HG02938 (cell line): ENCODE results near the gene PPP3CA.
A peak's percentile ranks its signal among the peaks of the same experiment; 100 is the strongest.
"Not testable (repeated sequence)": the region's sequence is repeated elsewhere in the genome, so short reads cannot be mapped to it uniquely, and the experiment has no call there.

Source experiments
- ATAC-seq: cut with Tn5 transposase; IDR thresholded peaks from one replicate; pipeline ENCODE4 v1.9.1; 2021; ENCODE audit warnings: mild to moderate bottlenecking, moderate library complexity; ENCODE audit not compliant: unreplicated experiment

The PPP3CA gene

GRCh38 chr4:101020956-101021355, 326.4 kb downstream of the PPP3CA start:
- ATAC-seq: peak; percentile 59

GRCh38 chr4:101019941-101020401, 327.4 kb downstream of the PPP3CA start:
- peak; percentile 57 for ATAC-seq

GRCh38 chr4:101019313-101019712, 328.0 kb downstream of the PPP3CA start:
- ATAC-seq: no peak

- ATAC-seq: peak; percentile 58
These were observed 328.5 kb downstream of the PPP3CA start for GRCh38 chr4:101018836-101019235.

DNA sequence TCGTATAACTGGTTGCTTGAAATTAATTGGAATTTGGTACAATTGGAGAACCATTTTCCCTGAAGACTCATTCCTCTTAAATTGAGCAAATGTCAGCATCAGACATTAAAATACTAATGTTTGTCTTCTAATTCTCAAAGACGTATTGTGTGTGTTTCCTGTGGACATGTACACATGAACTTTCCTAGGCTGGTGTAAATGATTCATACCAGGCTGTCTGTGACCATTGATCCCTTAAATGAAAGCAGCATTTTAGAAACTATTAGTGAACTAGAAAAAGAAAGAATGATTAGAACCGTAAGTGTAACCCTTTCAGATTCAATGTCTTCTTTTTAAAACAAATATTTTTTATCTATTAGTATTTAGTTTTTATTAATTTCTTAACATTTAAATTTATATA, 332.9 kb downstream of the PPP3CA start:
- peak; percentile 39 for ATAC-seq

- ATAC-seq: no peak
These were observed 336.3 kb downstream of the PPP3CA start for GRCh38 chr4:101010987-101011386.

DNA sequence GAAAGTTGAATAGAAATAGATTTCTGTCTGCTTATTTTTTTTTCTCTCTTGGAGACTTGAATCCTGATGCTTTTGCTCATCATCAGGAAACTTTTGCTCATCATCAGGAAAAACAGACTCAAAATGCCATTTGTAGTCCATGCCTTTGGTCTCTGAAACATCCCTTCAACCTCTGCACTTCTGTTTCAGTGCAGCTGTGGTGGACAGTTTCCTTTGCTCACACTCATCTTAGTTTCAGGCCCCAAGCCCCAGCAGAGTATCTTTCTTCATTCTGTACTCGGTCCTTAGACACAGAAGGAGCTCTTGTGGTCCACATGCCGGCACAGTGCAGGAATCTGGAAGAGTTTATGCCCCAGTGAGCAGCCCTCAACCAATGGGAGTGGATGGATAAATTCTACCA, 337.9 kb downstream of the PPP3CA start:
- peak; percentile 69 for ATAC-seq

GRCh38 chr4:101008503-101008902, 338.8 kb downstream of the PPP3CA start:
- ATAC-seq: no peak

- peak; percentile 60 for ATAC-seq
These were observed 341.7 kb downstream of the PPP3CA start for GRCh38 chr4:101005659-101006058.

DNA sequence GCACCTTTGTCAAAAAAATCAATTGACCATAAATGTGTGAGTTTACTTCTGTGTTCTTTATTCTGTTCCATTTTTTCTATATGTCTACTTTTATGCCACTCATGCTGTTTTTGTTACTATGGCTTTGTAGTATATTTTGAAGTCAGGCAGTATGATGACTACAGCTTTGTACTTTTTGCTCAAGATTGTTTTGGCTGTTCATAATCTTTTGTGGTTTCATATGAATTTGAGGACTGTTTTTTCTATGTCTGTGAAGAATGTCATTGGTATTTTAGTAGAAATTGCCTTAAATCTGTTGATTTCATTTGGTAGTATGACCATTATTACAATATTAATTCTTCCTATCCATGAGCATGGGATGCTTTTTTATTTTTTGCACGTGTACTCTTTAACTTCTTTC, 346.8 kb downstream of the PPP3CA start:
- ATAC-seq: no peak

- no peak for ATAC-seq
These were observed 351.7 kb downstream of the PPP3CA start for GRCh38 chr4:100995671-100996070.

DNA sequence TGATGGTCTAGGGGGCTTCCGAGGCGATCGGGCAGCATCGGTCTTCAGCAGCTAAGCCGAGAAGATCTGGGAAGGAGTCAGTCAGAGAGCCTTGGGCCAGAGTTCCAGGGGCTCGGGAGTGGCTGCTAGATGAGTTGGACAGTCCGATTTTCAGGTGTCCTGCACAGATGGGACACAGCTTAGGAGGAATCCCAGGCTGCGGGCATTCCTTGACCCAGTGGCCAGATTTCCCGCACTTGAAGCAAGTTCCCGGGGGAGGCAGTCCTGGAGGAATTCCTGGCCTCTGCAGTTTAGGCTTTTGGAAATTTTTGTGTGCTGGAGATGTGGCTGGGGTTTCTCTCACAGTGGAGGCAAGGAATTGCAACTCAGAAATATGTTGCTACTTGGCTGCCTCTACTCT, 352.3 kb downstream of the PPP3CA start:
- not testable (repeated sequence) for ATAC-seq

DNA sequence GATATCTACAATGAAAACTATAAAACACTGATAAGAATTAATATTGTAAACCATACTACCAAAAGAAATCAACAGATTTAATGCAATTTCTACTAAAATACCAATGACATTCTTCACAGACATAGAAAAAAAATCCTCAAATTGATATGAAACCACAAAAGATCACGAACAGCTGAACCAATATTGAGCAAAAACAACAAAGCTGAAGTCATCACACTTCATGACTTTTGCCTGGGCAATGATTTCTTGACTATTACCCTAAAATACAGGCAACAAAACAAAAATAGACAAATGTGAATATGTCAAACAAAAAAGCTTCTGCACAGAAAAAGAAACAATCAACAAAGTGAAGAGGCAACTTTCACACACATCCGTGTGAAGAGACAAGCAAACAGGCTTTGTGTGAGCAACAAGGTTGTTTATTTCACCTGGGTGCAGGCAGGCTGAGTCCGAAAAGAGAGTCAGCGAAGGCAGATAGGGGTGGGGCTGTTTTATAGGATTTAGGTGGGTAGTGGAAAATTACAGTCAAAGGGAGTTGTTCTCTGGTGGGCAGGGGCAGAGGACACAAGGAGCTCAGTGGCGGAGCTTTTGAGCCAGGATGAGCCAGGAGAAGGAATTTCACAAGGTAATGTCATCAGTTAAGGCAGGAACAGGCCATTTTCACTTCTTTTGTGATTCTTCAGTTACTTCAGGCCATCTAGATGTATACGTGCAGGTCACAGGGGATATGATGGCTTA, 355.8 kb downstream of the PPP3CA start:
- ATAC-seq: not testable (repeated sequence)

- ATAC-seq: no peak
These were observed 357.9 kb downstream of the PPP3CA start for GRCh38 chr4:100989401-100989800.

DNA sequence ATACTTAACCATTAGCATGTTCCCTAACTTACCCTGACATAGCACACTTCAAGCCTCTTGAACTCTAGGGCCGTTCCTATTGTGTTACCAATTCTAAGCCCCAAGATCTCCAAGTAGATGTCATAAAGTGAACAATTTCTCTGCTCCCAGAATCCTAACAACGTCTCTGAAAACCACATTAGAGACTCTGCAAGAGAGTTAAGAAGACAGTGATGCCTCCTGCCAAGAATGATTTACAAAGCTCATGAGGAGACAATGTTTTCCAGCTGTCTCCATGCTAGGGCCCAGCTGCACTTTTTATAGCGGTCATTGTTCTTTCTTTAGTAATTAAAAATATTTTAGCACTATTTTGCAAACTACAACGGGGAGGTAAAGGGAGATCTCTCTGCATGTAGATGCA, 358.4 kb downstream of the PPP3CA start:
- ATAC-seq: no peak

- ATAC-seq: no peak
These were observed 360.9 kb downstream of the PPP3CA start for GRCh38 chr4:100986360-100986868.

- no peak for ATAC-seq
These were observed 361.8 kb downstream of the PPP3CA start for GRCh38 chr4:100985576-100985975.

DNA sequence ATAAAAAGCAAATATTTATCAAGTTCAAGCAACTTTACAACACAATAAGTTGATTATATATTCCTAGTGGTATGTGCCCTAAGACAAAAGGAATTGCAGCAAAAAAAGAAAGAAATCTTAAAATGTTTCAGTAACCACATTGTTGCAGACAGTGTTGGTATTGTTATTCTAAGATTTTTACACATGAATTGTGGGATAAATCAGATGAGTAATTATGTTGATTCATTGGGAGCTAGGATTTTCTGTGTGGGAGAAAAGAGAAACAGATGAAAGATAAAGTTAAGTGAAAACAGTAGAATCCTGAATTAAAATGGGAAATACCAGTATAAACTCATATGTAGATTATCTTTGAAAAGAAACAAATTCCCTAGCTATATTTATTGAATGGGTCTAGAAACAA, 362.4 kb downstream of the PPP3CA start:
- ATAC-seq: no peak

DNA sequence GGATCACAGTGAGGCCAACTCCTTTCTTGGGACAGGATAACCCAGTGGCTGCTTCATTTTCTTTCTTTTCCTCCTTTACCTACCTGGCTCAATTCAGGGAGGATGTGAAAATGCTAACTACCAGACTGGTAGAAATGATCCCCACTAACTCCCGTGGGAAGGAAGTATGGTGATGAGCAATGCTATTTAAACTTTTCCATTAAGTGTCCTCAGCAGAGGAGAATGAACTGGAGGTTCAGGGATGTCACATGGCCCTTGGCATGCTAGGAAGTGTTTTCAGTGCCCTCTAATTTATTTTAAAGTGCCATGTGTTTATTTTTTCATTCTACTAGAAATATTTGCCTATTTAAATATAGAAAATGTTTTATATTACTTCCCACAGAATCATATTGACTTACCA, 363.9 kb downstream of the PPP3CA start:
- no peak for ATAC-seq

GRCh38 chr4:100982345-100982744, 365.0 kb downstream of the PPP3CA start:
- no peak for ATAC-seq

- no peak for ATAC-seq
These were observed 365.7 kb downstream of the PPP3CA start for GRCh38 chr4:100981447-100982204.

DNA sequence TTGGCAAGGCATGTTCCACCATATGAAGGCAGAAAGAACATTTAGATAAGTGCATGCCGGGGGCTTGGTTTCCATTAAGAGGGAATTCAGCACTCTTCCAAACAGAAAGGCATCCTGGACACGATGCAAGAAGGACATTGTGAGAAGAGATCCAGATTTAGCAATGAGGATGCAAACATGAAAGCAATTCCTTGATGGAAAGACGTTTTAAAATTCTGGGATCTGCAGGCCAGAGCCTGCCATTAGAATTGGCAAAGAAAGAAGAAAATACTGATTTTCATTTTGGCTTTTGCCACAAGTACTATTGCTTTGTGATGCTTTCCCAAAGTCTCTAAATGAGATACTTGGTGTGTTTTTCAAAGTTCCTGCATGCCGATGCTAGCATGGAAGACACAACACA, 367.6 kb downstream of the PPP3CA start:
- ATAC-seq: no peak
